Measurements from ENCODE around the gene EDEM1. TPM values are rescaled to one million over a fixed set of nuclear protein-coding genes. Genes with fewer than 3 reads are reported as not detected.

Gene EDEM1
- total and polyA plus RNA-seq, 2 experiments from 2014 or later, result 17.3 to 24.3 TPM

DNA sequence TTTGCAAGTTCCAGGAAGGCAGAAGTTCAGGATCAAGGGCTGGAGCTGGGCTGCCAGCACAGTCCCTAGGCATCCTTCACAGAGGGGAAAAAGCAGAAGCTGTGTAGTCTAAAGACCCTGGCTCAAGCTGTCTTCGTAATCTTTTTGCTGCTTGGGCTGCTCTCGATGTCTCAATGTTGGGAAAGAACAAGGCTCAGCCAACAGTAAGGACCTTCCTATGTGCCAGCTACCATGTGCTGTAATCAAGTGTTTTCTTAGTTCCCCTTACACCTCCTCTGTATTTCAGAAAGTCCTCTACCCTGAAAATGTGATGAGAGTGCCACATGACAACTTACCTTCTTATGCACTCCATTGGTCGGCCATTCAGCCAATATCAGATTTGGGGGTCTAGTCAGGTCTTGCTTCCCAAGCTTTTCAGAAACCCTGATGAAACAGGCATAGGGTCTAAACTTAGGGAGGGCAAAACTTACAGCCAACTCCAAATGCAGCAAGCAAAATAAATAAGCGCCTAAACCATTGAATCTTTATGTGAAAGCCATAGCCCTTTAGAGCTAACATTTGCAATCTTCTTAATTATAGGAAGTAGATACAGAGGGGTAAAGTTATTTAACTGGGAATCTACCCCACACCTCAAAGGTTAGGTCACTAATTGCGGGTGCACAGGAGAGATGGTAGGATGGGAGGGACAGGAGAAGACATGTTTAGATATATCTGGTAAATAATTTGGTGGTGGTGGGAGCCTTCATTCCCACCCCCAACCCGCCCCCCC, 1.2 kb upstream of the EDEM1 start:
- in situ Hi-C loops (cut with MboI), result no loop called here

GRCh38 chr3:5186858-5187155, 700 bp upstream of the EDEM1 start:
- Histone ChIP-seq H3K4me2 (ENCODE audit: unreplicated experiment) (peak overlapping the region; percentile 85), H3K9me2 (ENCODE audit: insufficient read depth) (no peaks in the 10 kb centered on the region), H3K36me3 (ENCODE audit: low read depth) (no peaks in the 10 kb centered on the region), H3K9ac (peak overlapping the region; percentile 88), H3K9me3 (ENCODE audit: low read depth) (no peaks in the 10 kb centered on the region), H3K79me2 (ENCODE audit: insufficient read depth) (peaks cover 42% of the 10 kb centered on the region), H3K27me3 (replicated peaks; ENCODE audit: insufficient read depth) (no peaks in the 10 kb centered on the region), H3F3A (ENCODE audit: insufficient read depth) (peaks cover 16% of the 10 kb centered on the region), H3K4me3 (peak overlapping the region; percentile 76), H3K4me1 (ENCODE audit: insufficient read depth) (peaks cover 17% of the 10 kb centered on the region; the same call in 1 of the 2 replicates), H2AFZ (peak overlapping the region; percentile 79), H4K20me1 (ENCODE audit: insufficient read depth) (no peaks in the 10 kb centered on the region), H3K27ac (peak overlapping the region; percentile 68)
- in situ Hi-C loops (cut with MboI), result no loop called here
- peak; percentile 74 for DNase-seq
- 3 to 6% methylated on average over 8 of the region's 8 CpGs for WGBS, 2 experiments (ENCODE audit: low coverage in 1 of 2, low lambda C conversion rate in 2 of 2, missing lambda C conversion rate in 2 of 2)
- no peak for TF ChIP-seq EZH2phosphoT487 (IDR thresholded peaks at IDR 0.05; ENCODE audit: insufficient read depth, low read depth)
- no peak for TF ChIP-seq EZH2 (IDR thresholded peaks at IDR 0.05; ENCODE audit: insufficient read depth, poor library complexity, severe bottlenecking)

More for the DNA sequence above, 1.2 kb upstream of the EDEM1 start:
- Histone ChIP-seq H3K4me2 (ENCODE audit: unreplicated experiment) (peak overlapping the region; percentile 85), H3K79me2 (ENCODE audit: insufficient read depth) (peaks cover 37% of the 10 kb centered on the region), H3K9me2 (ENCODE audit: insufficient read depth) (no peaks in the 10 kb centered on the region), H3K4me3 (peak overlapping the region; percentile 76), H3K27ac (0 out of 2 replicates have a peak overlapping the region, but pooled peaks have one; percentile 8), H3K27me3 (replicated peaks; ENCODE audit: insufficient read depth) (no peaks in the 10 kb centered on the region), H3F3A (ENCODE audit: insufficient read depth) (peaks cover 16% of the 10 kb centered on the region), H3K9me3 (ENCODE audit: low read depth) (no peaks in the 10 kb centered on the region), H3K4me1 (ENCODE audit: insufficient read depth) (peaks cover 17% of the 10 kb centered on the region; the same call in 1 of the 2 replicates), H4K20me1 (ENCODE audit: insufficient read depth) (no peaks in the 10 kb centered on the region), H2AFZ (no peak overlapping the region; the same call in 1 of the 2 replicates), H3K9ac (peak overlapping the region; percentile 88), H3K36me3 (ENCODE audit: low read depth) (no peaks in the 10 kb centered on the region)
- no peak for DNase-seq
- TF ChIP-seq EZH2 (IDR thresholded peaks at IDR 0.05; ENCODE audit: insufficient read depth, poor library complexity, severe bottlenecking) (no peak), EZH2phosphoT487 (IDR thresholded peaks at IDR 0.05; ENCODE audit: insufficient read depth, low read depth) (no peak)
- 71 to 77% methylated on average over 6 of the region's 6 CpGs for WGBS, 2 experiments (ENCODE audit: low coverage in 1 of 2, low lambda C conversion rate in 2 of 2, missing lambda C conversion rate in 2 of 2)

DNA sequence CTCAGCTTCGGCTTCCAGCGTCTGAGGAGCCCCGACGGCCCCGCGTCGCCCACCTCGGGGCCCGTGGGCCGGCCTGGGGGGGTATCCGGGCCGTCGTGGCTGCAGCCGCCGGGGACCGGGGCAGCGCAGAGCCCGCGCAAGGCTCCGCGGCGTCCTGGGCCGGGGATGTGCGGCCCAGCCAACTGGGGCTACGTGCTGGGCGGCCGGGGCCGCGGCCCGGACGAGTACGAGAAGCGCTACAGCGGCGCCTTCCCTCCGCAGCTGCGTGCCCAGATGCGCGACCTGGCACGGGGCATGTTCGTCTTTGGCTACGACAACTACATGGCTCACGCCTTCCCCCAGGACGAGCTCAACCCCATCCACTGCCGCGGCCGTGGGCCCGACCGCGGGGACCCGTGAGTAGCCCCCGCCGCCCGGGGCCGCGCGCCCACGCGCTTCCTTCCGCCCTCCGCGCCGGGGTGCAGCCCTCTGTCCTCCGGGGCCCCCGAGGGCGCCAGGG, 462 bp downstream of the EDEM1 start:
- H3K4me1 ChIP-seq (ENCODE audit: insufficient read depth), result peaks cover 17% of the 10 kb centered on the region; the same call in 1 of the 2 replicates
- peaks cover 54% of the 10 kb centered on the region for H3K79me2 ChIP-seq (ENCODE audit: insufficient read depth)
- H3K4me3 ChIP-seq, result peak overlapping the region; percentile 93
- DNase-seq, result peak; percentile 76
- TF ChIP-seq EZH2phosphoT487 (IDR thresholded peaks at IDR 0.05; ENCODE audit: insufficient read depth, low read depth), result no peak
- TF ChIP-seq EZH2 (IDR thresholded peaks at IDR 0.05; ENCODE audit: insufficient read depth, poor library complexity, severe bottlenecking), result no peak
- no peaks in the 10 kb centered on the region for H3K27me3 ChIP-seq (replicated peaks; ENCODE audit: insufficient read depth)
- H3K9me3 ChIP-seq (ENCODE audit: low read depth), result no peaks in the 10 kb centered on the region
- peak overlapping the region; percentile 80 for H3K27ac ChIP-seq
- no peaks in the 10 kb centered on the region for H4K20me1 ChIP-seq (ENCODE audit: insufficient read depth)
- H3F3A ChIP-seq (ENCODE audit: insufficient read depth), result peaks cover 16% of the 10 kb centered on the region
- peak overlapping the region; percentile 91 for H3K9ac ChIP-seq
- no peaks in the 10 kb centered on the region for H3K36me3 ChIP-seq (ENCODE audit: low read depth)
- peak overlapping the region; percentile 79 for H2AFZ ChIP-seq
- peak overlapping the region; percentile 80 for H3K4me2 ChIP-seq (ENCODE audit: unreplicated experiment)
- in situ Hi-C loops (cut with MboI), result no loop called here
- WGBS, 2 experiments (ENCODE audit: low coverage in 1 of 2, low lambda C conversion rate in 2 of 2, missing lambda C conversion rate in 2 of 2), result 1% methylated on average over 27 to 29 of the region's 66 CpGs
- no peaks in the 10 kb centered on the region for H3K9me2 ChIP-seq (ENCODE audit: insufficient read depth)

- Histone ChIP-seq H4K20me1 (ENCODE audit: insufficient read depth) (no peaks in the 10 kb centered on the region), H3K9me3 (ENCODE audit: low read depth) (no peaks in the 10 kb centered on the region), H3K36me3 (ENCODE audit: low read depth) (no peaks in the 10 kb centered on the region), H2AFZ (peak overlapping the region; percentile 79), H3K9ac (peak overlapping the region; percentile 91), H3K9me2 (ENCODE audit: insufficient read depth) (no peaks in the 10 kb centered on the region), H3K4me1 (ENCODE audit: insufficient read depth) (peaks cover 17% of the 10 kb centered on the region; the same call in 1 of the 2 replicates), H3K27ac (peak overlapping the region; percentile 80), H3K27me3 (replicated peaks; ENCODE audit: insufficient read depth) (no peaks in the 10 kb centered on the region), H3K4me3 (peak overlapping the region; percentile 93), H3K79me2 (ENCODE audit: insufficient read depth) (peaks cover 60% of the 10 kb centered on the region), H3K4me2 (ENCODE audit: unreplicated experiment) (peak overlapping the region; percentile 80), H3F3A (ENCODE audit: insufficient read depth) (peaks cover 16% of the 10 kb centered on the region)
- in situ Hi-C loops (cut with MboI), result no loop called here
- TF ChIP-seq EZH2 (IDR thresholded peaks at IDR 0.05; ENCODE audit: insufficient read depth, poor library complexity, severe bottlenecking) (no peak), EZH2phosphoT487 (IDR thresholded peaks at IDR 0.05; ENCODE audit: insufficient read depth, low read depth) (no peak)
- DNase-seq, result peak; percentile 64
- 10 to 12% methylated on average over 25 to 26 of the region's 26 CpGs for WGBS, 2 experiments (ENCODE audit: low coverage in 1 of 2, low lambda C conversion rate in 2 of 2, missing lambda C conversion rate in 2 of 2)
These were observed 1.1 kb downstream of the EDEM1 start for GRCh38 chr3:5188419-5189221.
